HL-60/S4 treated with retinoic acid at 250 ng/mL for 4 days and 3 days (cell line): ENCODE measurements around the gene CIRBP.

Source experiments
- in situ Hi-C: fragments of 300-500 bp; cut with MboI; formaldehyde crosslinking; loops from 2 replicates; pipeline ENCODE4 v1.7.0; 2022; ENCODE audit warnings: low sequenced_read_pairs

The CIRBP gene

GRCh38 chr19:1266916-1267476 lies 2.1 kb upstream of the CIRBP start:
- in situ Hi-C loops: no loop called here

GRCh38 chr19:1267477-1268225 lies 1.5 kb upstream of the CIRBP start:
- in situ Hi-C loops: no loop called here

DNA sequence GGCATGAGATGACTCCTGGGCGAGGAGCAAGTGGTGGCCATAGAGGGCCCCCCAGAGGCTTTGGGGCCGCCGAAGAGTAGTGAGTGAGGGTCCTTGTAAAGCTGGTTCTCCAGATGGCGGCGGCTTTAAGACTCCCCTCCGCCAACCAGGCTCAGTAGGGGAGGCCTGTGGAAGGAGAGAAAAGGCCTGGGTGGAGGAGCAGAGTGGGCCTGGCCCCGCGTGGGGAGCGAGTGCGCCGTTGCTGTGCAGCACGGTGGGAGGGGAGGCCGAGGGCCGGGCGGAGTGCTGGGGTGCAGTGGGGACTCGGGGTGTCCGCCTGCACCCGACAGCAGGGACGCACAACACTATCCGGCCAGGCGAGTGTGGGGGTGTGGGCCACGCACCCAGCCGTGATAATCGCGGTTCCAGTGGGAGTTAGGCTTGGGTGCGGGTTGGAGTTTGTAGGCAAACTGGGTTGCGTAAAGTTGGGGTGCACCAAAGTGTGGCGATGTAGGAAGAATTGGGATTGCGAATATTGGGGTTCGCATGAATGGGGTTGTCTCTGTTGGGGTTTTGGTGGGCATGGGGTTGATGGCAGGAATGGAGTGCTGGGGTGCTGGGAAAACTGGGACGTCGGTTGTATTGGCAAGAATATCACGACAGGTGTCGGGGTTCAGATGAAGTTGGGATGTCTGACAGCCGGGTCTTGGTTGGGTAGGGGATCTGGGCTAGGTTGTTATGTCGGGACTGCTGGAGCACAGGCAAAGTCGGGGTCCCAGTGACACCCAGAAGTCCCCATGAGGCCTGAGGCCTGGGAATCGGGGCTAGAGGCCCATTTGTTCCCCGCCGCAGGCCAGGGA lies 687 bp upstream of the CIRBP start:
- in situ Hi-C loops: no loop called here

- in situ Hi-C loops: loop anchor here (10.0 kb wide), 1 partner anchor 105 kb away; no protein-coding TSS in a partner anchor
Measured at GRCh38 chr19:1269478-1270212, 513 bp downstream of the CIRBP start.

DNA sequence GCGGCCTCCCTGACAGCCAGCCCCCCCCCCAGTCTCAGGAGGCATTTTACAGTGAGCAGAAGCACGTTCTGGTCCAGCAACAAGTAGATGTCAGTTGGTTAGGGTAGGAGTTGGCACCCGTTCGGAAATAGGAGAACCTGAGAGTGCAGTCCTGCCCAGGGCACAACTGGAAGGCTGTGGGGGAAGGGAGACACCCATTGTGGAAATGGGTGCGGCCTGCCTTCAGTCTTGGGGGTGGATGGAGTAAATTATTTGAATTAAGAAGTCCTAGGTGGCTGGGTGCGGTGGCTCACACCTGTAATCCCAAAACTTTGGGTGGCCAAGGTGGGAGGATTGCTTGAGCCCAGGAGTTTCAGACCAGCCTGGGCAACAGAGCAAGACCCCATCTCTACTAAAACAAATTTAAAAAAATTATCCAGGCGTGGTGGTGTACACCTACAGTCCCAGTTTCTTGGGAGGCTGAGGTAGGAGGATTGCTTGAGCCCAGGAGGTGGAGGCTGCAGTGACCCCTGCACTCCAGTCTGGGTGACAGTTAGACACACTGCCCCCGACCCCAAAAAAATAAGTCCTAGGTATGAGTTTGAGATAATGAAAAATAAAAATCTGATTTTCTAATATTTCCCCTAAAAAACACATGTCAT lies 1.2 kb downstream of the CIRBP start:
- in situ Hi-C loops: loop anchor here (10.0 kb wide), 1 partner anchor 104 kb away; no protein-coding TSS in a partner anchor

GRCh38 chr19:1270854-1271527 lies 1.9 kb downstream of the CIRBP start:
- in situ Hi-C loops: loop anchor here (10.0 kb wide), 1 partner anchor 104 kb away; no protein-coding TSS in a partner anchor

DNA sequence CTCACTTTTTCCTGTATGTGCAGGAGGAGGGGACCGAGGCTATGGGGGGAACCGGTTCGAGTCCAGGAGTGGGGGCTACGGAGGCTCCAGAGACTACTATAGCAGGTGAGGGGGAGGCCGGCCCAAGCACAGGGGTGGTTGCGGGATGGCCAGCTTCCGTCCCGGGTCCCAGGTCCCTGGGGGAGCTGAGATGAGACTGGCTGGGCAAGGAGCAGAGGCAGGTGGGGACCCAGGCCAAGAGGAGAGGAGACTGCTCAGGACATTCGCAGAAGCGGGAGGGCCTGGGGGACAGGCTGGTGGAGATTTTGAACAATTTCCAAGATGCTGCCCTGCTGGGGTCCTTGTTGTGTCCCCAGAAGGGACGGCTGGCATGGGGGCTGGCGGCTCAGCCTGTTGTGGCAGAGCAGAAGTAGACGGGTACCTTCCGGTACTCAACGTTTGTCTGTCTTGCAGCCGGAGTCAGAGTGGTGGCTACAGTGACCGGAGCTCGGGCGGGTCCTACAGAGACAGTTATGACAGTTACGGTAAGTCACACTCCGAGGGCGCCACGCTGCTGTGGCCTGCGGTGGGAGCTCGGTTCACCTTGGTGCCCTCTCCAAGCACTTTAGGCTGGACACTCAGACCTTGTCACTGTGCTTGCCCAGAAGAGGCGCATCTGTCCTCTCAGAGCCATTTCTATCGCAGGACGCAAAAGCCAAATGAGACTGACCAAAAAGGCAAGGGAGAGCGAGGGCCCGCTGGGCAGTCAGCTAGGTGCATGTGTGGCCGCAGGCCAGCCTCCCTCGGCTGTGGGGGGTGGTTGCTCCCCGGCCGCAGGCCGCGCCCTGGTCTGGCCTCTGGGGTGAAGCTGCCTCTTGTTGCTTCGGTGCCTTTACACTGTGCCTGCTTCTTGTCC lies 2.6 kb downstream of the CIRBP start:
- in situ Hi-C loops: loop anchor here (10.0 kb wide), 1 partner anchor 103 kb away; no protein-coding TSS in a partner anchor

- in situ Hi-C loops: loop anchor here (10.0 kb wide), 1 partner anchor 102 kb away; no protein-coding TSS in a partner anchor
Measured at GRCh38 chr19:1272423-1273262, 3.5 kb downstream of the CIRBP start.

DNA sequence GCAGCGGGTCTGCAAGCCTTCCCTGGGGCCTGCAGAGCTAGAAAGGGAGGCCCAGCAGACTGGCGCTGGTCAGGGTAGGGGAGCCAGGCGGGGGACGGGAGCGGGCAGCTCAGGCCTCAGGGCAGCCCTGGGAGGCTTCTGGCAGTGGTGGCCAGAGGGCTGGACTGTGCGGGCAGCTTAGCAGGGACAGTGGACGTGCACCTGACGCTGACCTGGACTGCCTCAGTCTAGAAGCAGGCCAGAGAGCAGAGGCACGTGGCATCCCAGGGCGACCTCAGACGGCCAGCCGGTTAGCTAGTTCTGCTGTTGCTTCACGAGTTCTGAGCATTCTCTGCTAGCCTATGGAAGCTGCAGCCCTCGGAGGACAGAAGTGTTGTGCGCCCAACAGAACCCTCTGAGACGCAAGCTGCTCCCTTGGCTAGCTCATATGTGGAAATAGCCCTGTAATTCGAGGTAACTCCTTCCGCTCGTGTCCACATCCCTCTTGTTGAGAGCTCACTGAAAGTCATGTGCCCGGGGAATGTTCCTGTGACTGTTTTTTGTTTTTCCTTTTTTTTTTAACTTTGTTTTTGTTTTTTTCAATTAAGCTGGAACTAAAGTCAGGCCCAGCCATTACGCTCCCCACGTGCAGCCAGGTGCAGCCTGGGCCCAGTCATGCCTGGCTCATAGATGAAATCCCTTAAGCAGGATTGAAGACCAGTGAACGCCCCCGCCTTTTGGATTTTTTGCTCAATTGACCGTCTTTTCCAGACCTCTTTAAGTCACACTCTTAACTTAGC lies 4.3 kb downstream of the CIRBP start:
- in situ Hi-C loops: loop anchor here (10.0 kb wide), 1 partner anchor 101 kb away; no protein-coding TSS in a partner anchor

GRCh38 chr19:1274081-1274851 lies 5.1 kb downstream of the CIRBP start:
- in situ Hi-C loops: loop anchor here (10.0 kb wide), 1 partner anchor 101 kb away; no protein-coding TSS in a partner anchor

DNA sequence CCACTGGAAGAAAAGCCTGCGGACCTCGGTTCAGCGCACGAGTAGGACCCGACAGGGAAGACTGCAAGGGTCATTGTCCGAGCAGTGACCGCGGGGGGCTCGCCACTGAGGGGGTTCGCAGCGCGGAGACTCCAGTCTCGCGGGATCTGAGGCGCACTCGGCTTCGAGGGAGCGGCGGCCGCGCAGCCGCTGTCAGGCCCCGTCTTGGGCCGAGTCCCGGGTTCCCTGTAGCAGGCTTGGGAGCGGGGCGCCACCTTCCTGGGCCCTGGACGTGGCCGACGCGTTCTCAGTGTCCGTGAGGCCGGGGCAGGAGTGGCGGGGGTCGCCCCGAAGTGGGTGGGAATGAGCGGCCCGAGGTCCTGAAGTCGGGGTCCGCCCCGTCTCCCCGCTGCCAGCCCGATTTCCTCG lies 5.7 kb downstream of the CIRBP start:
- in situ Hi-C loops: loop anchor here (10.0 kb wide), 1 partner anchor 100 kb away; no protein-coding TSS in a partner anchor

- in situ Hi-C loops: loop anchor here (10.0 kb wide), 1 partner anchor 99 kb away; no protein-coding TSS in a partner anchor
Measured at GRCh38 chr19:1275260-1275975, 6.3 kb downstream of the CIRBP start, which contains the start of gene FAM174C. Gene FAM174C, plus strand, starts transcription at chr19:1275530. Its CDS starts 20 bp downstream, at chr19:1275550.

GRCh38 chr19:1275976-1276627 lies 7.0 kb downstream of the CIRBP start:
- in situ Hi-C loops: loop anchor here (10.0 kb wide), 1 partner anchor 99 kb away; no protein-coding TSS in a partner anchor

- in situ Hi-C loops: loop anchor here (10.0 kb wide), 1 partner anchor 98 kb away; no protein-coding TSS in a partner anchor
Measured at GRCh38 chr19:1276628-1277022, 7.5 kb downstream of the CIRBP start.
